GM10847 (cell line): ENCODE results near the gene LRP1B.

Experiments
- POLR2A ChIP-seq: IDR thresholded peaks from 2 replicates; pipeline ENCODE4 v1.6.1; 2011; ENCODE audit not compliant: insufficient read length; ENCODE audit errors: extremely low read depth

The LRP1B gene

DNA sequence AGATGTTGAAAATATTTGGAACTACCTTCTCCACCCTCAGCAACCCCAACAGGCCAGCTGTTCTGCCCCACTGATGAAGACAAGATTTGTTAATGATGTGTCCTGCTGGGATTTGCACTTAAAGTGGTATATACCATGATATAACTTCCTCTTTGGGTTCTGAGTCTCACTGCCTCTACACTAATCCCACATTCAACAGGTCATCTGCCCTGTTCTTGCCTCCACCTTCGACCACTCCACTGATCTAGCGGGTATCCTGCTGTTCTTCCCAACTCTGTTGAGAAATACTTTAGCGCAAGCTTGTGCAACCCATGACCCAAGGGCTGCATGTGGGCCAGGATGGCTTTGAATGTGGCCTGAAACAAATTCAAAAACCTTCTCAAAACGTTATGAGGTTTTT is 72.7 kb downstream of the LRP1B start:
- TF ChIP-seq POLR2A = no peak

DNA sequence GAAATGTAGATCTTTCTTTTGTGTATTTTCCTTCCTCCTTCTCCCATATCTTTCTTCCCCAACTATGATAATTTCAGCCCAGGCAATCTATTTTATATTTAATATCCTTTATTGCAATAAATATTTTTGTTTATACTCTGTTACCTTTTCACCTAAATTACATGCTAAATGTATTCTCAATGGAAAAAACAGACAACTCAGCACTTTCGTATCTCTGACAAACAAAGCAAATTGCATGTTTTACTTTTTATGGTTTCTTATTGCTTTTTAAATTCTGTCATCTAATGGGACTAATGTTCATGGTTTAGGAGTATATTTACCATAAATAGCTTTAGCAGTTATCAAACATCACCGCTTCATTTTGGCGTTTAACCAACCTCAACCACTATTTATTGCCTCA is 74.0 kb downstream of the LRP1B start:
- TF ChIP-seq POLR2A = no peak

DNA sequence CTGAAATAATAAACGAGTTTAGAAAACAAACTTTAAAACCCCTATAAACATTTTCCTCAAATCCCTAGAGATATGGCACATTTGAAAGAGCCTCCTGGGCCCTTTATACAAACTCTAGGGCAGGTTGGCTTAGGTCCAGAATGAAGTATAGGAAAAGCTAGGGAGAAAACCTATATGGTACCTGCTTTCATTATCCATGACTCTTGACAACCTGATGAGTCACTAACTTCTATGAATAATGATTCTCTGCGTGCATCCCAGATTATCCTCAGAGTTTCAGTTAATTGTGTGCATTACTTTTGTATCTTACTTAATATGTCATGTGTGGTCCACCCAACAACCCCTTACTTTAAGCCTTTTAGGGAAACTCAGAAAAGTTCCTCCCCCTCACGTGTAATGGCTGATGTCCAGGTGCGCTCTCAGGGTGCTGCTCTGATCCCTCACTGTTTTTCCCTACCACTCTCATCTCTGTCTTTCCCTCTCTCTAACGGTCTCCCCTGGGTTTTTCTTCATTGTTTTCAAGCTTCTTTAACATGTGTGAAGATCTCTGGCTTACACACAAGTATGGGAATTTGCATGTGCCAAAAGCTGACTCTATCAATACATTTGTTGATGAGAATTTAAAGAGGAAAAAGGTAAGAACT is 78.5 kb downstream of the LRP1B start:
- TF ChIP-seq POLR2A = no peak

DNA sequence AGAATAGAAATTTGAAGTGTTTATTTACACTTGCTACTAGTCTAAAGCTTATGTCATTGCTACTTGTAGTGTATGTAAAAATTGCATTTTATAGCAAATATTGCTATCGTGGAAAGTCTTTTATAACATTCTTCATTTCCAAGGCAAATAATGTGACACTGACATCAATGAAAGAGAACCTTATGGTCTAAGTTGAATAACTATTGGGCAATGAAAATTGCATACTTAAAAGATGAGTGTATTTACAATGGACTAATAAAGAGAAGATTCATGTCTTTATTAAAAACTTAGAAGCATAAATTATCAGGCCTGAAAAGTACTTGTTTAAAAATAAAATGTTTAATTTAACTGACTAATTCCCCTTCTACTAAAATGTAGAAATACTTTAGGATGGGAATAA is 82.2 kb downstream of the LRP1B start:
- TF ChIP-seq POLR2A = no peak

DNA sequence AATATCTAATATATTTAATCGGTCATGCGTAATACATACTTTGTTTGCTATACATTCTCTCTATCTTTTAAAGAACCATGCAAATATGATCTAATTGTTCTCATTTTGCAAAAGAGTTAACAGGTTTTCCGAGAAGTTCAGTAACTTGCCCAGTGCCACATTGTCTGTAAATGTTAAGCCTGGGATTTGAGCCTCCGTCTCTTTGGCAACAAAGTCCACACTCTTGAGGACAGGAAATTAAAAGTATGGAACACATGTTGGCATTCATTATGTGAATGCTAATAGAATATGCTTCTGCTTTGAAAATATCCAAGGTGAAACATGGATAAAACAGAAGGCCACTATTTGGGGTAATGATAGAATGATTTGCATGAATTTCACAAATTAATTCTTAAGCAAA is 85.2 kb downstream of the LRP1B start:
- TF ChIP-seq POLR2A = no peak

DNA sequence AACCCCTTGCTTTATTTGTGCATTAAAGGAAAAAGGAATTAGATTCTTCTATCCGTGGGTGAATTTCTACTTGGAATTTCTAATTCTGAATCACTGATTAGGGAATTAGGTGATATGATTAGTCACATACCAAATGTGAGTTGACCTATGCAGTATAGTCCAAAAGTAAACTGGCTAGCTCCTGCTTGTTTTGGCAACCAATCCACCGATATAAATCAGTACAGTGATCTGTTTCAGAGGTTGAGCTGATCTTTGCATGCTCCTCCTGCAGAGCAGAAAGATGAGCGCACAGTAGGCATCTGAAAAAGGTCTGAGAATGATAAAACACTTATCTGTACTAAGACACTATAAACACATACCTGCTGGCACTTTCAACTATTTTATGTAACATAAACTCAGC is 86.6 kb downstream of the LRP1B start:
- TF ChIP-seq POLR2A = no peak

DNA sequence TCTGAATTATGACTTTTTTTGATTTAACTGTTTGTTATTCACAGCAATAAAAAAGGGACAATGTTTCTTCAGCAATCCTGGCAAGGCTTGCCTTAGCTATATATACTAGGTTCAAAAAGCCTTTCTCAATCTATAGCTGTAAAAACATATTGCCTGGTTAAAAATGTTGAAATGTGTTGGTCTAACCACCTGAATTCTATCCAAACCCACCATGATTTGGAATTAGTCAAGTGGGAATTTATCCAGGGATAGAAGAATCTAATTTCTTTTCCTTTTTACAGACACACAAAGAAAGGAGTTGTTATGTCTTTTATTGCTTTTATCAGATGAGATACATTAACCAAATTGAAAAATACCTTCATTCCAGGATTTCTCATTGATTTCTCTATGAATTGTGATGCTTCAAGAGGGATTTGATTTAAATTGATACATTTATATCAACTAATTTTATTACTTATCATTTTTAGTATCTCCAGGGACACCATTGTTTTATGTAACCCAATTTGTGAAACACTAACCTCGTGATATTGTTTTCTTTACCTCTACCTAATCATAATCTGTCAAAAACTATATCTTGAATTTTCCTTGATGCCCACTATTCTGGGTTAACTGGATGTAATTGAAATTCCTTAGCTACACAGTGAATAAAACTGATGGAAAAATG is 88.1 kb downstream of the LRP1B start:
- TF ChIP-seq POLR2A = no peak

DNA sequence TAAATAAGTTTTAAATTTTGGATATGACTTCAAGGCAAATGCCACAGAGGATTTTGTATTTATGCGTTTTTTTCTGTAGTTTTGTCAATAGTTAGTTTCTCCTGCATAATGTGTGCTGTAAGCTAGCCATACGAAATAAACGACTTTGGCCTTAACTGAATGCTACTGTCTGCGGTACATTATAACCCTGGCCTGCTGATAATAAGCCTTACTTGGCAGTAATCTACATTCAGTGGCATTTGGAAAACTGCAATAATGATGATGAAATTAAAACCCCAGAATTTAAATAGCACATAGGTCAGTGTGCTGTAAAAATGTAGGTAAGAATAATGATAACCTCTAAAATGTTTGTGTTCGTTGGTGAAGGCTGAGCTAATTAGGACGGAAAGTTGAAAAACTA is 88.8 kb downstream of the LRP1B start:
- no peak for TF ChIP-seq POLR2A

DNA sequence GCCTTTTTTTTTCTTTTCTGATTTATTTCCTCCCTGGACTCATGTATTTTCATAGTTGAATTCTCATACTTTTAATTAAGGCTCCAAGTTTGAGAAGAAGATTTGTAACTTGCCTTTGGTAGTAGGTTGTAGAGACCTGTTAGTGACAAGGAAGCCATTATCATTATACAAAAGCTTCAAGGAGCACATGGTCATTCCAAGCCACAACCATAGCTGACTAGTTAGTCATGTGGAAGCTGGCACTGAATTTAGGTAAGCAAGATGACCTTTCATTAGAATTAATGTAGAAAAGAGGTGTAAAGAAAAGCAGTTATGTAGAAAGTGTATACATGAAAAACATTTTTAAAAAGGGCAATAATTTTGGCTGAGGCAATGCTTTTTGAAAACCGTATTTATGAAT is 89.7 kb downstream of the LRP1B start:
- TF ChIP-seq POLR2A = no peak

DNA sequence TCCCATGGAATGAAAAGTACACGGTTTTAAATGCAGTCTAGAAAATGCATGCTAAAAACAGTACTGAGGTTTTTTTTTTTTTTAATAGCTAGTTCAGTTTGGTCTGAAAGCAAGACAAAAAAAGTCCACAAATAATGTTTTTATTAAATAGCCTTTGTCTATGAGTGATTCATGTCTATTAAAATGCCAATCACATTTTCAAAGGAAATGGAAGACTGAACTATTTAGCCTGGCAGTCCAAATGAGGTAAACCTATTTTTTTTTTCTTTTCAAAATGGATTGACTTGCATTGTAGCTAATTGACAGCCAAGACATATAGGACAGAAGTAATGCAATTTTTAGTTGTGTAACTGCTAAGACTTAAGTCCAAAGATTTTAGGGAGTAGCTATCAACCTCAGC is 90.3 kb downstream of the LRP1B start:
- TF ChIP-seq POLR2A = no peak

DNA sequence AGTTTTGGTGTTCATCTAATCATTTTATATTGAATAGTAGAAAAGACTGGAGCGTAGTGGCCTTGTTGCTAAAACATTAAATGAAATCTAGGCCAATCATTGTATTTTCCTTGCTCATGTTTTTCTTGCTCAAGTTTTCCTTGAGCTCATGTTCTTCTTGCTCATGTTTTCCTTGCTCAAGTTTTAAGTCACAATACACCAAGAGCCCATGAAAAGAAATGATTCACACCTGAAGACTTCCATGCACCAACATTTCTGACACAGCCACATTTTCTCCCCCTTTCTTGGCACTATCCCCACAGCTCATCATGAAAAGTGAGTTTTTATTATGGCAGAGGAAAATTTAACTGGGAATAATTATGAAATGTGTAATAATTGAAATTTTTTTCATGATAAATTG is 92.0 kb downstream of the LRP1B start:
- TF ChIP-seq POLR2A = no peak

DNA sequence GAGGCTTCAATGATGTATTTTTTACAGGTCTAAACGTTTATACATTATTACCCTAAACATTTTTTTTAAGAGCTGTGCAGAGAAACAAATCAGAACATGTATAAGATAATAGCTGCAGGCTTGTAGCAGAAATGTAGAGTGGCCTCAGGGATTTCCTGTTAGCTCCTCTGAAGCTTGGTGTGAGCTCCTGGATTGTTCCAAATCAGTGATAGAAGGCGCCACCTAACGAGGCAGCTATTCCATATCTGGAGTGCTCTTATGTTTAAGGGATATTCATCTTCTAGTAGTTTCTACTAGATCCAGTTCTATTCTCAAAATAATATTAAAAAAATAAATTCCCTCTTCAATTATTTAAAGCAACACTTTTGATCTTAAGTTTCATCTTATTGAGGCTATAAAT is 93.1 kb downstream of the LRP1B start:
- TF ChIP-seq POLR2A = no peak

DNA sequence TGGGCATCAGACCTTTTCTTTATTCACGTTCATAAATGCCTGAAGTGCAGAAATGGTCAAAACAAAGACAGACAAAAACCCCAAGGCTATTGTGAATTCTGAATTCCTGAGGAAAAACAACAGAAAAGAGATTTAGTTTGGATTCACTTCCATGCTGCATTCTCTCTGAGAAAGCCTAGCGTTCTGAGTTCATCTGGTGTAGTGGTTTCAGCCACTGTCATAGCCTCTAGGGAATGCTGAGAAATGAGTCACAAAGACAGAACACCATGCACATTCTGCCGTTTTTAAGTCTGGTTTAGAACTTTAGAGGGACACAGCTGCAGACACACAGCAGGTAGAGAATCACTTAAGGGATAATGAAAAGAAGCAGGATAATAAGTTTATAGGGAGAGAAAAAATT is 93.8 kb downstream of the LRP1B start:
- no peak for TF ChIP-seq POLR2A

DNA sequence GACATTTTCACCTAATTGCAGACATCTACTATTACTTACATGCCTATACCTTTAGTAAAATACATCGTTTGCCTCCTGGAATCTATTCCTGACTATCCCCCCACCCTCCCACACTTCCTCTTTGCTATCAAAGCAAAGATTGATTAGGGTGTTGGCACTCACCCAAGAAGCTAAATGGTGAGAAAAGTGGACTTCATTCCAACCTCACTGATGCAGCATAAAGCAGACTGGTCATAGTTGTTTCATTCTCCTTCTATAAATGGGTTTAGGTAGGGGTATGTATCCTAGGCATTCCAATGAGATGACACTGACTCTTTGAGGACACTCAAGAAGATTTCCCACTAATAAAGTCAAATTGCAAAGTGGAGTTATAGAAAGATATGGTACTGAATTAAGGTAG is 97.4 kb downstream of the LRP1B start:
- no peak for TF ChIP-seq POLR2A

DNA sequence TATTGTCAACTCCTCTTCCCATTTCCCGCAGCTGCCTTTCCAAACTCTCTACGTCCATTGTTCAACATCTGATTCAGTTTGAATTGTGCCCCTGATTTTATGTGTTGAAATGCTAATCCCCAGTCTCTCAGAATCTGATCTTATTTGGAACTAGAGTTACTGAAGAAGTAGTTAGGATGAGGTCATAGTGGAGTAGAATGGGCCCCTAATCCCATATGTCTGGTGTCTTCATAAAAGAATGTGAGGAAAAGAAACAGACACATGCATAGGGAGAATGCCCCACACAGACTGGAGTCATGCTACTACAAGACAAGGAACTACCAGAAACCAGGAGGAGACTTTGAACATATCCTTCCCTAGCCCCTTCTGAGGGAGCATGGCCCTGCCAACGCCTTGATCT is 99.2 kb downstream of the LRP1B start:
- TF ChIP-seq POLR2A = no peak

DNA sequence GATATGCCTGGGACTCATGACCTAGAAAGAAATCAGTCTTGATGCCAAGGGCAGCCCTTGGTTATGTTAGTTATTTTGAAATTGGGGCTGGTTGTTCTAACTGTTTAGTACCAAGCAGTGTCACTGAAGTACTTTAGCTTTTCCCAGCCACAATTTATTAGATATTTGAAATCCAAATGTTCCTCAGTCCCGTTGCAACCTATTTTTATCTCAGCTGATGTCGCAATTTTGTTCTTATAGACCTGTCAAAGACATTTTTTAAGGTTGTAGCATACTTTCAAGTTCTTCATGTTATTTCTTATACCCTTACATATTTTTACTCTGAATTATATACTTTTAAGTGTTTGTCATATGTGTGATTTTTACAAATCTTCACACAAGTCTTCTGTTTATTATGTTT is 100.1 kb downstream of the LRP1B start:
- TF ChIP-seq POLR2A = no peak

DNA sequence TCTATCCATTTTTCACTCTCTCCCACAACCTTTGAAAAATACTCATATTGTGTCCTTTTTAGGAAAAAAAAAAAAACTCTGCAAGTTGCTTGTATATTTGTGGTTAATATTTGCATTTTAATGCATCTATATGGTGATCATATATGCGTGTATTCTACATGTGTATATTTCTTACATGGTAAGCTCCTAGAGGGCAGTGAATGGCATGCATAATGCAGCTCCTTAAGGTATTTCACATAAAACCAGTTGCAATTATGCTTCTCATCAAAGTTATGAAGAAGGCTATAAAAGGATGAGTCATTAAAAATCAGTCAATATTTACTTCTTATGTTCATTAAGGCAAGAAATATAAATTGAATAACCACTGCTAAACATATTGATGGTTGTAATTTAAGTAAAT is 100.8 kb downstream of the LRP1B start:
- no peak for TF ChIP-seq POLR2A
